ENCODE measurements around the gene GSK3B.

The GSK3B gene

DNA sequence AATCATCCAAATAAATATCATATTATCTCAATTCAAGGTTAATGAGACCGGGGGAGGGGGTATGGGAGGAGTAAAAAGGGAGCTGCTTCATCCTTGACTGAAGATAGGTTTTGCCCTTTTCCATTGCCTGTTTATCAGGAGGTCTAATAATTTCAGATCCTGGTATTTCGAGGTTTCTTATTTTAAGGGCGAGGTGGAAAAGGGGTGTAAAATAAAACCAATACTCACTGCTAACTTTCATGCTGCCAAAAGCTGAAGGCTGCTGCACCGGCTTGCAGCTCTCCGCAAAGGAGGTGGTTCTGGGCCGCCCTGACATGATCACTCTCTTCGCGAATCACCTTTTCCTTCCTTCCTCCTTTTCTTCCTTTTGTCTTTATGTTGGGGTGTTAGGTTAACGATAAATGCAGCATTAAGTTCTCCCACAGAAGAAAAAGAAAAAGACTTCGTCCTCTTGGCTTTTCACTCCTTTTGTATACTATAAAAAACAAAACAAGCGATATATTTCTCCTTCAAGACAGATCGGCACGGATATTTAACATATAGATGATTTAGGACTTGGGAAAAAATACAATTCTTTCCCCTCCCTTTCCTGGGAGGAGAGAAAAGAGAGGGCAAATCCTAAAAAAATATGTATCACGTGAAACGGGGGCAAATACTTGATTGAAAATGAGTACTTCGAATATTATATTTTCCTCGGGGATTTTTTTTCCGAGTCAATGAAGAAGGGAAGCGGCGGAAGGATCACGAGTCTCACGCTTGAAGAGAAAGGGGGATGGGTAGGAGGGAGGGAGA is 932 bp downstream of the GSK3B start:
- ATAC-seq = no peak
- no peak for TF ChIP-seq ZFP3 (CRISPR knock-in tag; IDR thresholded peaks at IDR 0.05)
- no peak for TF ChIP-seq CSDC2 (CRISPR knock-in tag; IDR thresholded peaks at IDR 0.05)
- no peak for TF ChIP-seq ZFP30 (CRISPR knock-in tag; IDR thresholded peaks at IDR 0.05)
- TF ChIP-seq ZNF8 (CRISPR knock-in tag; IDR thresholded peaks at IDR 0.05) = no peak
- TF ChIP-seq GLIS3 (CRISPR knock-in tag; IDR thresholded peaks at IDR 0.05) = no peak
- no peak for TF ChIP-seq TCF4 (CRISPR knock-in tag; IDR thresholded peaks at IDR 0.05; ENCODE audit: borderline replicate concordance)
- TF ChIP-seq RARB (CRISPR knock-in tag; IDR thresholded peaks at IDR 0.05) = no peak
- no peak for TF ChIP-seq OSR1 (CRISPR knock-in tag; IDR thresholded peaks at IDR 0.05)
- TF ChIP-seq, protein P1, sequence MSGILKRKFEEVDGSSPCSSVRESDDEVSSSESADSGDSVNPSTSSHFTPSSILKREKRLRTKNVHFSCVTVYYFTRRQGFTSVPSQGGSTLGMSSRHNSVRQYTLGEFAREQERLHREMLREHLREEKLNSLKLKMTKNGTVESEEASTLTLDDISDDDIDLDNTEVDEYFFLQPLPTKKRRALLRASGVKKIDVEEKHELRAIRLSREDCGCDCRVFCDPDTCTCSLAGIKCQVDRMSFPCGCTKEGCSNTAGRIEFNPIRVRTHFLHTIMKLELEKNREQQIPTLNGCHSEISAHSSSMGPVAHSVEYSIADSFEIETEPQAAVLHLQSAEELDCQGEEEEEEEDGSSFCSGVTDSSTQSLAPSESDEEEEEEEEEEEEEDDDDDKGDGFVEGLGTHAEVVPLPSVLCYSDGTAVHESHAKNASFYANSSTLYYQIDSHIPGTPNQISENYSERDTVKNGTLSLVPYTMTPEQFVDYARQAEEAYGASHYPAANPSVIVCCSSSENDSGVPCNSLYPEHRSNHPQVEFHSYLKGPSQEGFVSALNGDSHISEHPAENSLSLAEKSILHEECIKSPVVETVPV (CRISPR knock-in tag; IDR thresholded peaks at IDR 0.05) = no peak

DNA sequence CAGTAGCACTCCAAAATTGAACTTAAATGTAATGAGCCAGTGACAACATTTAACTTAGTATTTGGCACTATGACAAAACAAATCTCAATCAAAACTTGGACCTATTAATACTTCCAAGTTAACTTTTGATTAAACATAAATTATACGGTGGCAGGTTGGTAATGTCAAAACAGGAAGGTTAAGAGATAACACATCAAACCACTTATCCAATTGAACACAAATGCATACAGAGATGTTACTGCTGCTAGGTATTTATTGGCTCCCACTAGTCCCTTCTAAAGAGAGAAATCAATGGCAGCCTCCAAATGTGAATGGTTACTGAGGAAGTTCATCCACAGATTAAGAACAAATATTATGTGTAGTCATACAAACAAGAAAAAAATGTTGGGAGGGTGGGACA is 1.8 kb downstream of the GSK3B start:
- no peak for ATAC-seq
- TF ChIP-seq ISL1 (CRISPR knock-in tag; IDR thresholded peaks at IDR 0.05) = no peak

DNA sequence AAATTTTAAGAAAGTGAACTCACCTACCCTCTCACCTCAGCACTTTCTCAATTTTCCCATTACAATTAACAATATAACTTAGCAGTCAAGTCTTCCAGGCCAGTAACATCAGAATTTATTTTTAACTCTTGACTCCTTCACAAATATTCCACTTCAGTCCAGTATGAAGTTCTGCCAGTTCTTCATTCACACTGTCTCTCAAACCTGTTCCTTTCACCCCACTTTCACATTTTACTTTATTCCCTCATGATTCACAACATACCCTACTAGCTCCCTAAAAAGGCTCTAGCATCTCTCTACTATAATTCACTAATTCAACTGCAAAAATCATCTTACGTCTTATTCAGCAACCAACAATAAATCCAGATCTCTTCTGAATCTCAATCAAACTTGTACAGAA is 3.8 kb downstream of the GSK3B start:
- TF ChIP-seq ZNF8 (CRISPR knock-in tag; IDR thresholded peaks at IDR 0.05) = no peak
- ATAC-seq = no peak

DNA sequence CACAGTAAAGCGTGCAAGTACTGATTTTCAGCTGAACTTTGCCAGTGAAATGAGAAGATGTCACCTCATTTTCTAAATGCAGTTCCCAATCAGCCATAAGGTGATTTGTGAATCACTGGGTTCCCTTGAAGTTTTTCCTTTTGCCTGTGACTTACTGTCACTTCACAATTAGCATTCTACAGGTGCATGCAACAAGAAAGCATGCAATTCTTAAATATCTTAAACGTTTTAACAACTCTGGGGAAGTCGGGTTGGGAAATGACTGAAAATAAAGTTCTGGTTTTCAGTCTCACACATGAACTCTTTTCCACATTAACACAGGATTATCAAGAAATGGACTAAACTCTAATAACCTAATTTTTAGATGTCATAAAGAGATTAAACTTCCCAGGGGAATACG is 5.2 kb downstream of the GSK3B start:
- TF ChIP-seq CSDC2 (CRISPR knock-in tag; IDR thresholded peaks at IDR 0.05) (no peak), TCF4 (CRISPR knock-in tag; IDR thresholded peaks at IDR 0.05; ENCODE audit: borderline replicate concordance) (no peak), ZNF8 (CRISPR knock-in tag; IDR thresholded peaks at IDR 0.05) (no peak), ZC3H10 (CRISPR knock-in tag; IDR thresholded peaks at IDR 0.05) (no peak)
- ATAC-seq = no peak

DNA sequence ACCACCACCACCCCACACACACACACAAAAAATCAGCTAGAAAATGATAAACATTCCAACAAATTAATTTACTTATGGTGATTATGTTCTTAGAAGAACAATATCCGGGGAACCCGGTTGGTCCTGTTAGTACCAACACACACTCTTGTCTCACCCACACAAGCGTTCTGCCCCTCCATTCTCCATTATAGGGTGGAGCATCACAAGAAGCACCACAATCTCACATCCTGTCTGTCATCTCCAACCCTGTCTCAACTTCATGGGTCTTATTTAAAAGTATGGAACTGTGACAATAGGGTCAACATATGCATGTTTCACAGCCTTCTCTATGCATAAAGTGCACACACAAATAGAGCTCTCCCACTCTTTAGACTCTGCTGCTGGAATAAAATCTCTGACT is 5.6 kb downstream of the GSK3B start:
- no peak for ATAC-seq

DNA sequence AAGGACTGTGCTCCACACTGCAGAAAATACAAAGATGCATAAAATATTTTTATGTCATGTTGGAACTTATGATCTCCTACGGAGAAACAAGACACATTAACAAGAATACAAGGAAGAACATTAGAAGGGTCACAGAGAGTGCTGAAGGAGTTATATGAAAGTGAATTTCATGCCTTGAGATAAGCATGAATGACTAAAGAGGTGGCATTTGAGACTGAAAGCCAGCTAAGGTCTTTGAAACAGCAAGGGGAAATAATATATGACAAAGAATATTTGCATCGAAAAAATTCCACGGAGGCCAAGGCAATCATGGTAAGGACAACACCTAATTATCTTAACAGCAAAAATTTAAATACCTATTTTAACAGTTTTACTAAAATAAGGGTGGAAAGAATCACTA is 12.5 kb downstream of the GSK3B start:
- ATAC-seq = no peak
- TF ChIP-seq ZFP30 (CRISPR knock-in tag; IDR thresholded peaks at IDR 0.05) (no peak), ESRRG (CRISPR knock-in tag; IDR thresholded peaks at IDR 0.05) (no peak), ZC3H10 (CRISPR knock-in tag; IDR thresholded peaks at IDR 0.05) (no peak), GLIS3 (CRISPR knock-in tag; IDR thresholded peaks at IDR 0.05) (no peak)

More for the DNA sequence above, 5.6 kb downstream of the GSK3B start:
- TF ChIP-seq, protein P1 (CRISPR knock-in tag; IDR thresholded peaks at IDR 0.05) = no peak
- TF ChIP-seq ZFP30 (CRISPR knock-in tag; IDR thresholded peaks at IDR 0.05) = no peak
- TF ChIP-seq TOX (CRISPR knock-in tag; IDR thresholded peaks at IDR 0.05; ENCODE audit: borderline replicate concordance) = no peak
- TF ChIP-seq, protein P2, sequence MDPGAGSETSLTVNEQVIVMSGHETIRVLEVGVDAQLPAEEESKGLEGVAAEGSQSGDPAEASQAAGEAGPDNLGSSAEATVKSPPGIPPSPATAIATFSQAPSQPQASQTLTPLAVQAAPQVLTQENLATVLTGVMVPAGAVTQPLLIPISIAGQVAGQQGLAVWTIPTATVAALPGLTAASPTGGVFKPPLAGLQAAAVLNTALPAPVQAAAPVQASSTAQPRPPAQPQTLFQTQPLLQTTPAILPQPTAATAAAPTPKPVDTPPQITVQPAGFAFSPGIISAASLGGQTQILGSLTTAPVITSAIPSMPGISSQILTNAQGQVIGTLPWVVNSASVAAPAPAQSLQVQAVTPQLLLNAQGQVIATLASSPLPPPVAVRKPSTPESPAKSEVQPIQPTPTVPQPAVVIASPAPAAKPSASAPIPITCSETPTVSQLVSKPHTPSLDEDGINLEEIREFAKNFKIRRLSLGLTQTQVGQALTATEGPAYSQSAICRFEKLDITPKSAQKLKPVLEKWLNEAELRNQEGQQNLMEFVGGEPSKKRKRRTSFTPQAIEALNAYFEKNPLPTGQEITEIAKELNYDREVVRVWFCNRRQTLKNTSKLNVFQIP (CRISPR knock-in tag; IDR thresholded peaks at IDR 0.05; ENCODE audit: borderline replicate concordance, low read depth) = no peak
- no peak for TF ChIP-seq ZNF8 (CRISPR knock-in tag; IDR thresholded peaks at IDR 0.05)
- no peak for TF ChIP-seq SNAI2 (CRISPR knock-in tag; IDR thresholded peaks at IDR 0.05)

DNA sequence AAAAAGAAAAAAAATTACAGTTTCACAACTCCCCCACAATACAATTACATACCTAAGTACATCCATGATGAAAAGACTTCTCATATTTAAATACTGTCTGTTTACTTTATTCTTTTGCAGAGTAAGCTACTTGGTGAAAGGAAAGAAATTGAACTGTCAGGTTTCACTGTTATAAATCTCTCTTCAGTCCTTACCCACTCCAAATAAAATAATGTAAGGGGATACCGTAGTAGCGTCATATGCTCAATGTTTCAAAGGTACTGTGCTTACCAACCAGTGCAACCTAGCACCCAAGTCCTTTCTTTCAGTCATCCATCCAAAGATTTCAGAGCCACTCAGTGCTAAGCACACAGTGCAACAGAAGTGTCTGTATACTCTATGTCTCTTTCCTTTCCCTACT is 13.4 kb downstream of the GSK3B start:
- ATAC-seq = no peak
- TF ChIP-seq CSDC2 (CRISPR knock-in tag; IDR thresholded peaks at IDR 0.05) (no peak), OSR1 (CRISPR knock-in tag; IDR thresholded peaks at IDR 0.05) (no peak), ZFP3 (CRISPR knock-in tag; IDR thresholded peaks at IDR 0.05) (no peak), ZNF70 (CRISPR knock-in tag; IDR thresholded peaks at IDR 0.05) (no peak), PPARA (CRISPR knock-in tag; IDR thresholded peaks at IDR 0.05; ENCODE audit: borderline replicate concordance) (no peak), ESRRG (CRISPR knock-in tag; IDR thresholded peaks at IDR 0.05) (no peak), ARNTL (CRISPR knock-in tag; IDR thresholded peaks at IDR 0.05; ENCODE audit: borderline replicate concordance, low read depth) (no peak)
- TF ChIP-seq, protein P2 (CRISPR knock-in tag; IDR thresholded peaks at IDR 0.05; ENCODE audit: borderline replicate concordance, low read depth) = no peak
- TF ChIP-seq, protein P3, sequence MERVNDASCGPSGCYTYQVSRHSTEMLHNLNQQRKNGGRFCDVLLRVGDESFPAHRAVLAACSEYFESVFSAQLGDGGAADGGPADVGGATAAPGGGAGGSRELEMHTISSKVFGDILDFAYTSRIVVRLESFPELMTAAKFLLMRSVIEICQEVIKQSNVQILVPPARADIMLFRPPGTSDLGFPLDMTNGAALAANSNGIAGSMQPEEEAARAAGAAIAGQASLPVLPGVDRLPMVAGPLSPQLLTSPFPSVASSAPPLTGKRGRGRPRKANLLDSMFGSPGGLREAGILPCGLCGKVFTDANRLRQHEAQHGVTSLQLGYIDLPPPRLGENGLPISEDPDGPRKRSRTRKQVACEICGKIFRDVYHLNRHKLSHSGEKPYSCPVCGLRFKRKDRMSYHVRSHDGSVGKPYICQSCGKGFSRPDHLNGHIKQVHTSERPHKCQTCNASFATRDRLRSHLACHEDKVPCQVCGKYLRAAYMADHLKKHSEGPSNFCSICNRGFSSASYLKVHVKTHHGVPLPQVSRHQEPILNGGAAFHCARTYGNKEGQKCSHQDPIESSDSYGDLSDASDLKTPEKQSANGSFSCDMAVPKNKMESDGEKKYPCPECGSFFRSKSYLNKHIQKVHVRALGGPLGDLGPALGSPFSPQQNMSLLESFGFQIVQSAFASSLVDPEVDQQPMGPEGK (CRISPR knock-in tag; IDR thresholded peaks at IDR 0.05; ENCODE audit: borderline replicate concordance) = no peak
- TF ChIP-seq, protein P4, sequence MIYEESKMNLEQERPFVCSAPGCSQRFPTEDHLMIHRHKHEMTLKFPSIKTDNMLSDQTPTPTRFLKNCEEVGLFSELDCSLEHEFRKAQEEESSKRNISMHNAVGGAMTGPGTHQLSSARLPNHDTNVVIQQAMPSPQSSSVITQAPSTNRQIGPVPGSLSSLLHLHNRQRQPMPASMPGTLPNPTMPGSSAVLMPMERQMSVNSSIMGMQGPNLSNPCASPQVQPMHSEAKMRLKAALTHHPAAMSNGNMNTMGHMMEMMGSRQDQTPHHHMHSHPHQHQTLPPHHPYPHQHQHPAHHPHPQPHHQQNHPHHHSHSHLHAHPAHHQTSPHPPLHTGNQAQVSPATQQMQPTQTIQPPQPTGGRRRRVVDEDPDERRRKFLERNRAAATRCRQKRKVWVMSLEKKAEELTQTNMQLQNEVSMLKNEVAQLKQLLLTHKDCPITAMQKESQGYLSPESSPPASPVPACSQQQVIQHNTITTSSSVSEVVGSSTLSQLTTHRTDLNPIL (CRISPR knock-in tag; IDR thresholded peaks at IDR 0.05; ENCODE audit: low read depth) = no peak
